HCT116 (cell line): Measurements from ENCODE around the gene KIF5C. TPM values are rescaled to one million over a fixed set of nuclear protein-coding genes. Genes with fewer than 3 reads are reported as not detected.

Experiments used
- ATAC-seq: fragments of 200-7000 bp; cut with Tn5 transposase; 2 replicates; pipeline ENCODE4 v1.9.1; 2020; ENCODE audit warnings: mild to moderate bottlenecking, moderate library complexity
- BruUV-seq: library from RNA; stranded (reverse); fragments of 400-500 nt; replicated peaks from 2 replicates; lab custom pipeline; 2021; lab: Mats Ljungman, UMichigan
- CTCF ChIA-PET: fragments of 300-600 bp; sonication (Branson Sonifier 250); formaldehyde crosslinking; loops from one replicate; lab custom pipeline; 2021; ENCODE audit warnings: antibody characterized with exemption; lab: Charles Lee
- POLR2A ChIA-PET: fragments of 300-600, 350-600 bp; sonication (Branson Sonifier 250); formaldehyde crosslinking; loops from one replicate; lab custom pipeline; 2021; ENCODE audit warnings: antibody characterized with exemption; lab: Charles Lee
- RAD21 ChIA-PET, 2 experiments: fragments of 300-600 bp; sonication (Branson Sonifier 250); formaldehyde crosslinking; loops; one replicate each; lab custom pipeline; 2023; ENCODE audit warnings: low total read pairs in 2 of 2; ENCODE audit not compliant: uncharacterized antibody in 2 of 2, unreplicated experiment in 2 of 2, low non-redundant PET in 1 of 2; lab: Charles Lee
- DNase-seq: peaks from one replicate; pipeline ENCODE4 v3.0.0-alpha.2; 2010; ENCODE audit warnings: low read depth, low spot score
- H2AFZ ChIP-seq: fragments of 200-600 bp; shearing (Covaris generic), sonication (generic); 2 replicates; pipeline ENCODE4 v1.6.1; 2017; ENCODE audit warnings: low read depth, mixed run types, mixed read lengths, antibody characterized with exemption, low read length; ENCODE audit not compliant: poor library complexity, severe bottlenecking
- H3K27ac ChIP-seq: 2 replicates; pipeline ENCODE4 v1.5.1; 2012; ENCODE audit warnings: low read depth, low read length
- H3K27me3 ChIP-seq: fragments of 200-600 bp; sonication (generic); 2 replicates; pipeline ENCODE4 v1.6.1; 2016; ENCODE audit warnings: mixed run types, low read length, mixed read lengths; ENCODE audit not compliant: insufficient read depth
- H3K36me3 ChIP-seq, 2 experiments: fragments of 200-500 bp in 1 of 2; fragments of 200-600 bp in 1 of 2; sonication (Bioruptor generic) in 1 of 2; sonication (generic) in 1 of 2; 2 replicates each; pipeline versions ENCODE4 v1.5.1 to v1.6.1; 2014 to 2016; ENCODE audit warnings: low read length in 2 of 2, inconsistent platforms in 1 of 2, mixed read lengths in 1 of 2, mixed run types in 1 of 2; ENCODE audit not compliant: insufficient read depth in 2 of 2, control insufficient read depth in 1 of 2
- H3K4me1 ChIP-seq, 2 experiments: fragments of 200-600 bp in 1 of 2; sonication (generic) in 1 of 2; 2 replicates each; pipeline versions ENCODE4 v1.5.1 to v1.6.1; 2012 to 2017; ENCODE audit warnings: low read length in 2 of 2, inconsistent platforms in 1 of 2, mild to moderate bottlenecking in 1 of 2, mixed read lengths in 1 of 2, mixed run types in 1 of 2, moderate library complexity in 1 of 2; ENCODE audit not compliant: insufficient read depth in 2 of 2, control insufficient read depth in 1 of 2
- H3K4me2 ChIP-seq: fragments of 200-600 bp; sonication (generic); 2 replicates; pipeline ENCODE4 v1.6.1; 2017; ENCODE audit warnings: mixed run types, low read length, mixed read lengths
- H3K4me3 ChIP-seq, 2 experiments: fragments of 200-600 bp in 1 of 2; sonication (generic) in 1 of 2; replicated peaks in 1 of 2; 2 replicates each; pipeline ENCODE4 v1.5.1; 2011 to 2016; ENCODE audit warnings: low read length in 2 of 2, control low read depth in 1 of 2, low read depth in 1 of 2, mild to moderate bottlenecking in 1 of 2, mixed read lengths in 1 of 2, mixed run types in 1 of 2
- H3K79me2 ChIP-seq: fragments of 200-600 bp; sonication (generic); 2 replicates; pipeline ENCODE4 v1.6.1; 2017; ENCODE audit warnings: mild to moderate bottlenecking, mixed run types, low read length, moderate library complexity, mixed read lengths; ENCODE audit not compliant: insufficient read depth
- H3K9ac ChIP-seq: fragments of 200-600 bp; sonication (generic); 2 replicates; pipeline ENCODE4 v1.6.1; 2016; ENCODE audit warnings: low read length, mixed read lengths
- H3K9me2 ChIP-seq: fragments of 200-600 bp; sonication (generic), shearing (Covaris generic); 2 replicates; pipeline ENCODE4 v1.6.1; 2017; ENCODE audit warnings: mixed run types, mild to moderate bottlenecking, moderate library complexity; ENCODE audit not compliant: insufficient read depth
- H3K9me3 ChIP-seq, 2 experiments: fragments of 200-500 bp in 1 of 2; fragments of 200-600 bp in 1 of 2; sonication (Bioruptor generic) in 1 of 2; sonication (generic) in 1 of 2; 2 replicates each; pipeline ENCODE4 v1.6.1; 2014 to 2017; ENCODE audit warnings: low read length in 2 of 2, mixed read lengths in 2 of 2, inconsistent platforms in 1 of 2, low read depth in 1 of 2, mild to moderate bottlenecking in 1 of 2, mixed run types in 1 of 2, moderate library complexity in 1 of 2; ENCODE audit not compliant: control insufficient read depth in 1 of 2, insufficient read depth in 1 of 2
- H4K20me1 ChIP-seq: fragments of 200-600 bp; sonication (generic), shearing (Covaris generic); 2 replicates; pipeline ENCODE4 v1.6.1; 2017; ENCODE audit warnings: mixed run types, mild to moderate bottlenecking, moderate library complexity; ENCODE audit not compliant: insufficient read depth
- ATF3 ChIP-seq: IDR thresholded peaks from 2 replicates; pipeline ENCODE4 v1.6.1; 2012
- CBX3 ChIP-seq: IDR thresholded peaks from 2 replicates; pipeline ENCODE4 v1.6.1; 2012; ENCODE audit warnings: low read depth
- CEBPB ChIP-seq: IDR thresholded peaks from 2 replicates; pipeline ENCODE4 v1.6.1; 2012; ENCODE audit warnings: low read depth
- EZH2 ChIP-seq: fragments of 200-600 bp; sonication (generic); IDR thresholded peaks from 2 replicates; pipeline ENCODE4 v1.6.1; 2017; ENCODE audit warnings: antibody characterized with exemption, mixed run types
- EZH2phosphoT487 ChIP-seq: fragments of 200-600 bp; IDR thresholded peaks from 2 replicates; pipeline ENCODE4 v1.6.1; 2018; ENCODE audit warnings: antibody characterized with exemption, borderline replicate concordance
- FOSL1 ChIP-seq: IDR thresholded peaks from 2 replicates; pipeline ENCODE4 v1.6.1; 2012; ENCODE audit warnings: low read depth
- JUND ChIP-seq: IDR thresholded peaks from 2 replicates; pipeline ENCODE4 v1.6.1; 2012
- MAX ChIP-seq: IDR thresholded peaks from 2 replicates; pipeline ENCODE4 v1.6.1; 2012
- POLR2AphosphoS5 ChIP-seq: IDR thresholded peaks from 2 replicates; pipeline ENCODE4 v1.6.1; 2011; ENCODE audit warnings: mild to moderate bottlenecking, low read depth, low read length, moderate library complexity
- SP1 ChIP-seq: IDR thresholded peaks from 2 replicates; pipeline ENCODE4 v1.6.1; 2012; ENCODE audit warnings: low read depth
- SRF ChIP-seq: IDR thresholded peaks from 2 replicates; pipeline ENCODE4 v1.6.1; 2012; ENCODE audit warnings: low read depth
- TCF7L2 ChIP-seq: IDR thresholded peaks from 2 replicates; pipeline ENCODE4 v1.7.0; 2011; ENCODE audit warnings: borderline replicate concordance, inconsistent platforms; ENCODE audit not compliant: insufficient read depth, insufficient read length; ENCODE audit errors: extremely low read depth
- ZBTB33 ChIP-seq: IDR thresholded peaks from 2 replicates; pipeline ENCODE4 v1.6.1; 2011; ENCODE audit warnings: mild to moderate bottlenecking, low read length, moderate library complexity; ENCODE audit not compliant: insufficient replicate concordance; ENCODE audit errors: extremely low read depth
- ZFX ChIP-seq: fragments of 450-650 bp; IDR thresholded peaks from 2 replicates; pipeline ENCODE4 v1.6.1; 2017
- intact Hi-C: fragments of 100-400 bp; cut with micrococcal nuclease; formaldehyde crosslinking; loops from 2 replicates; pipeline ENCODE4 v1.10.0; 2022
- total RNA-seq: library from RNA; stranded (reverse); gene quantifications from one replicate; pipeline ENCODE4 v1.2.1, GENCODE V29; 2021; ENCODE audit not compliant: unreplicated experiment

KIF5C gene
- total RNA-seq, 1 experiment from 2014 or later: 6.5 TPM

GRCh38 chr2:148913061-148913460, 38.0 kb downstream of the KIF5C start:
- intact Hi-C loops: no loop called here
- Histone ChIP-seq H3K9ac (no peak overlapping the region), H3K9me3 (no peaks in the 10 kb centered on the region), H3K79me2 (no peaks in the 10 kb centered on the region), H3K4me1 (no peaks in the 10 kb centered on the region), H2AFZ (no peak overlapping the region), H3K36me3 (no peaks in the 10 kb centered on the region), H3K27ac (no peak overlapping the region), H3K9me2 (no peaks in the 10 kb centered on the region), H4K20me1 (no peaks in the 10 kb centered on the region), H3K4me2 (no peak overlapping the region), H3K27me3 (no peaks in the 10 kb centered on the region), H3K4me3 (no peak overlapping the region)
- BruUV-seq: no TSS peak
- no peak for DNase-seq
- TF ChIP-seq CEBPB (no peak), SP1 (no peak), SRF (no peak), ZFX (no peak), MAX (no peak), ZBTB33 (no peak), CBX3 (no peak), EZH2phosphoT487 (no peak), ATF3 (no peak), JUND (no peak), FOSL1 (no peak), POLR2AphosphoS5 (no peak), TCF7L2 (no peak), EZH2 (no peak)
- POLR2A ChIA-PET: no interaction called here
- CTCF ChIA-PET: no interaction called here
- RAD21 ChIA-PET: no interaction called here
- no peak for ATAC-seq
